Fibroblast of villous mesenchyme (primary cell): ENCODE data around the gene TYK2. TPM values are rescaled to one million over a fixed set of nuclear protein-coding genes. Genes with fewer than 3 reads are reported as not detected.
"Not testable (repeated sequence)": the region's sequence is repeated elsewhere in the genome, so short reads cannot be mapped to it uniquely, and the experiment has no call there.

Experiments
- DNase-seq: peaks from one replicate; pipeline ENCODE4 v3.0.0-alpha.2; 2010; ENCODE audit warnings: low read depth
- H3K4me3 ChIP-seq: 2 replicates; pipeline ENCODE4 v1.5.1; 2011; ENCODE audit warnings: low read depth, mild to moderate bottlenecking, low read length
- total RNA-seq: library from RNA; depleted of rRNA; stranded (reverse); fragments of >200 nt; gene quantifications from 2 replicates; pipeline ENCODE4 v1.2.3, GENCODE V29; 2012
- TF ChIP-seq, protein P1 (sequence below): IDR thresholded peaks from 2 replicates; pipeline ENCODE4 v1.5.1; 2012; ENCODE audit warnings: low read depth, mild to moderate bottlenecking, low read length; ENCODE audit not compliant: insufficient read depth

The TYK2 gene
- total RNA-seq, 1 donor = 83.8 TPM

DNA sequence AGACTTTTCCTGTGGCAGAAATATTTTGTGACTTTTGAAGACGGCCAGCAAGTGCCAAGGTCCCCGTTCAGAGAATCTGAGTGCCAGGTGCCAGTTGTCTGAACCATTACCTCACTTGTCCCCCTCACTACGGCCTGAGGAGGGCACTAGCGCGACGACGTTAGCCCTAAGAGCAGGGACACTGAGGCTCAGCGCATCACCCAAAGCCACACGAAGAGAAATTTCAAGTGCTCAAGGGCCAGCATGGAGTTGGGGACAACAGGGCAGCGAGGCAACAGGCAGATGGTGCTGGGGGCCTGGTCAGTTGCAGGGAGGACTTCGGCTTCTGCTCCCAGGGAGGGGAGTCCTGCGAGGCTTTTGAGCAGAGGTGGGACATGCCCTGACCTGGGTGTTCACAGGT, 9.5 kb upstream of the TYK2 start:
- TF ChIP-seq, protein P1, sequence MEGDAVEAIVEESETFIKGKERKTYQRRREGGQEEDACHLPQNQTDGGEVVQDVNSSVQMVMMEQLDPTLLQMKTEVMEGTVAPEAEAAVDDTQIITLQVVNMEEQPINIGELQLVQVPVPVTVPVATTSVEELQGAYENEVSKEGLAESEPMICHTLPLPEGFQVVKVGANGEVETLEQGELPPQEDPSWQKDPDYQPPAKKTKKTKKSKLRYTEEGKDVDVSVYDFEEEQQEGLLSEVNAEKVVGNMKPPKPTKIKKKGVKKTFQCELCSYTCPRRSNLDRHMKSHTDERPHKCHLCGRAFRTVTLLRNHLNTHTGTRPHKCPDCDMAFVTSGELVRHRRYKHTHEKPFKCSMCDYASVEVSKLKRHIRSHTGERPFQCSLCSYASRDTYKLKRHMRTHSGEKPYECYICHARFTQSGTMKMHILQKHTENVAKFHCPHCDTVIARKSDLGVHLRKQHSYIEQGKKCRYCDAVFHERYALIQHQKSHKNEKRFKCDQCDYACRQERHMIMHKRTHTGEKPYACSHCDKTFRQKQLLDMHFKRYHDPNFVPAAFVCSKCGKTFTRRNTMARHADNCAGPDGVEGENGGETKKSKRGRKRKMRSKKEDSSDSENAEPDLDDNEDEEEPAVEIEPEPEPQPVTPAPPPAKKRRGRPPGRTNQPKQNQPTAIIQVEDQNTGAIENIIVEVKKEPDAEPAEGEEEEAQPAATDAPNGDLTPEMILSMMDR = peak; percentile 19
- no peak overlapping the region for H3K4me3 ChIP-seq
- no peak for DNase-seq

- H3K4me3 ChIP-seq = no peak overlapping the region
- DNase-seq = peak; percentile 81
- TF ChIP-seq, protein P1 = peak; percentile 94
These were observed 8.6 kb upstream of the TYK2 start for GRCh38 chr19:10388957-10389356.

GRCh38 chr19:10384580-10384979, 4.2 kb upstream of the TYK2 start:
- H3K4me3 ChIP-seq = no peak overlapping the region
- TF ChIP-seq, protein P1 = peak; percentile 7
- no peak for DNase-seq

GRCh38 chr19:10383223-10383499, 2.8 kb upstream of the TYK2 start:
- H3K4me3 ChIP-seq, DNase-seq: not testable (repeated sequence)

GRCh38 chr19:10379880-10380312, 476 bp downstream of the TYK2 start:
- DNase-seq = no peak
- TF ChIP-seq, protein P1 = no peak
- H3K4me3 ChIP-seq = peak overlapping the region; percentile 88

GRCh38 chr19:10378124-10378523, 2.2 kb downstream of the TYK2 start:
- no peak for DNase-seq
- H3K4me3 ChIP-seq = no peak overlapping the region
- TF ChIP-seq, protein P1 = no peak

DNA sequence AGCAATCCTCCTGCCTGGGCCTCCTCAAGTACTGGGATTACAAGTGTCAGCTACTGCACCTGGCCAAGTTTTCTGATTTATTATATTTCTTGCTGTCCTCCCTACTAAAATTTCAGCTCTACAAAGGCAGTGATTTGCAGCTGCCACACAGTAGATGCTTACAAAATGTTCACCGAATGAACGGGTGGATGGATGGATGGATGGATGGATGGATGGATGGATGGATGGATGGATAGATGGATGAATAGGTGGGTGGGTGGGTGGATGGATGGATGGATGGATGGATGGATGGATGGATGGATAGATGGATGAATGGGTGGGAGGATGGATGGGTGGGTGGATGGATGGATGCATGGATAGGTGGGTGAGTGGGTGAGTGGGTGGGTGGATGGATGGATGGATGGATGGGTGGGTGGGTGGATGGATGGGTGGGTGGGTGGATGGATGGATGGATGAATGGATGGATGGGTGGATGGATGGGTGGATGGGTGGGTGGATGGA, 3.2 kb downstream of the TYK2 start:
- not testable (repeated sequence) for H3K4me3 ChIP-seq, DNase-seq

GRCh38 chr19:10374931-10375330, 5.4 kb downstream of the TYK2 start:
- DNase-seq = no peak
- TF ChIP-seq, protein P1 = no peak
- H3K4me3 ChIP-seq = no peak overlapping the region
